MM.1S (cell line): ENCODE measurements around the gene ADAMTS9.

Experiments used
- DNase-seq: peaks from one replicate; pipeline ENCODE4 v3.0.0-alpha.2; 2015
- H2AFZ ChIP-seq: fragments of 300-600 bp; sonication (generic); 2 replicates; pipeline ENCODE4 v1.6.0; 2016; ENCODE audit warnings: antibody characterized with exemption, low read length
- H3F3A ChIP-seq: fragments of 300-600 bp; sonication (generic); 2 replicates; pipeline ENCODE4 v1.6.1; 2016; ENCODE audit warnings: mild to moderate bottlenecking, antibody characterized with exemption, low read length, moderate library complexity, mixed read lengths; ENCODE audit not compliant: insufficient read depth
- H3K27ac ChIP-seq: fragments of 300-600 bp; sonication (generic); 2 replicates; pipeline ENCODE4 v1.5.1; 2016; ENCODE audit warnings: mild to moderate bottlenecking, low read length
- H3K27me3 ChIP-seq: fragments of 300-600 bp; sonication (generic); replicated peaks from 2 replicates; pipeline ENCODE4 v1.6.0; 2016; ENCODE audit warnings: low read length; ENCODE audit not compliant: insufficient read depth
- H3K36me3 ChIP-seq: fragments of 300-600 bp; sonication (generic); replicated peaks from 2 replicates; pipeline ENCODE4 v1.6.1; 2016; ENCODE audit warnings: mild to moderate bottlenecking, low read length, mixed read lengths; ENCODE audit not compliant: insufficient read depth
- H3K4me1 ChIP-seq: fragments of 300-600 bp; sonication (generic); 2 replicates; pipeline ENCODE4 v1.6.1; 2016; ENCODE audit warnings: low read length, mixed read lengths
- H3K4me2 ChIP-seq: fragments of 300-600 bp; sonication (generic); 2 replicates; pipeline ENCODE4 v1.6.0; 2016; ENCODE audit warnings: low read depth, low read length
- H3K4me3 ChIP-seq: fragments of 300-600 bp; sonication (generic); 2 replicates; pipeline ENCODE4 v1.5.1; 2016; ENCODE audit warnings: low read length, mixed read lengths
- H3K79me2 ChIP-seq: fragments of 300-600 bp; sonication (generic); 2 replicates; pipeline ENCODE4 v1.6.1; 2016; ENCODE audit warnings: mixed run types, low read length, mixed read lengths
- H3K9ac ChIP-seq: fragments of 300-600 bp; sonication (generic); 2 replicates; pipeline ENCODE4 v1.6.1; 2016; ENCODE audit warnings: low read length, mixed read lengths
- H3K9me2 ChIP-seq: fragments of 300-600 bp; sonication (generic); replicated peaks from 2 replicates; pipeline ENCODE4 v1.6.1; 2016; ENCODE audit warnings: mild to moderate bottlenecking, low read length, mixed read lengths; ENCODE audit not compliant: insufficient read depth
- H3K9me3 ChIP-seq: fragments of 300-600 bp; sonication (generic); replicated peaks from 2 replicates; pipeline ENCODE4 v1.6.1; 2016; ENCODE audit warnings: mild to moderate bottlenecking, low read length, mixed read lengths; ENCODE audit not compliant: insufficient read depth
- H4K20me1 ChIP-seq: fragments of 300-600 bp; sonication (generic); 2 replicates; pipeline ENCODE4 v1.6.1; 2016; ENCODE audit warnings: mild to moderate bottlenecking, low read length, moderate library complexity, mixed read lengths; ENCODE audit not compliant: insufficient read depth
- EZH2 ChIP-seq: fragments of 300-600 bp; sonication (generic); optimal IDR thresholded peaks from 2 replicates; pipeline ENCODE3; 2017; ENCODE audit warnings: low read depth, mild to moderate bottlenecking, antibody characterized with exemption, low read length, mixed read lengths
- EZH2phosphoT487 ChIP-seq: fragments of 300-600 bp; sonication (generic); IDR thresholded peaks from 2 replicates; pipeline ENCODE4 v1.6.1; 2018; ENCODE audit warnings: antibody characterized with exemption, low read length
- TF ChIP-seq, protein P1 (sequence below): fragments of 300-600 bp; sonication (generic); IDR thresholded peaks from 2 replicates; pipeline ENCODE4 v1.5.1; 2016; ENCODE audit warnings: antibody characterized with exemption, low read length, mixed read lengths

ADAMTS9 gene

DNA sequence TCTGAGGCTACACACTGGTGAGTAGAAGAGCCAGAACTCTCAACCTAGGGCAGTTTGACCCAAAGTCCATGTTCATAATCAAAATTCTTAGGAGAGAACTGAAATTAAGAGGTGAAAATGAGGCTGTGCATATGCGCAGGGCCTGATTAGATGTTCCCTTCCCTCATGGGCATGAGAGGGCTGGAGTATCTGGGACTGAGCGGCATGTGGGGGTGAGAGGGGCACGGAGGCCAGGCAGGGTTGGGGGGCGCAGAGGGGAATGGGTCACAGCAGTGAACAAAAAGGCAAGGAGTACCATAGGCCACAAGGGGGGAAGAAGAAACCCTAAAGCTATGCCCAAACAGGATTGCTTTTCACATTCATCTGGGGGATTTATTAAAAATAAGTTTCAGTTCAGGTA, 31.3 kb downstream of the ADAMTS9 start:
- H3F3A ChIP-seq: no peaks in the 10 kb centered on the region
- no peaks in the 10 kb centered on the region for H3K79me2 ChIP-seq
- H3K4me3 ChIP-seq: no peak overlapping the region
- H3K4me1 ChIP-seq: no peaks in the 10 kb centered on the region
- H3K9me3 ChIP-seq: no peaks in the 10 kb centered on the region
- TF ChIP-seq, protein P1, sequence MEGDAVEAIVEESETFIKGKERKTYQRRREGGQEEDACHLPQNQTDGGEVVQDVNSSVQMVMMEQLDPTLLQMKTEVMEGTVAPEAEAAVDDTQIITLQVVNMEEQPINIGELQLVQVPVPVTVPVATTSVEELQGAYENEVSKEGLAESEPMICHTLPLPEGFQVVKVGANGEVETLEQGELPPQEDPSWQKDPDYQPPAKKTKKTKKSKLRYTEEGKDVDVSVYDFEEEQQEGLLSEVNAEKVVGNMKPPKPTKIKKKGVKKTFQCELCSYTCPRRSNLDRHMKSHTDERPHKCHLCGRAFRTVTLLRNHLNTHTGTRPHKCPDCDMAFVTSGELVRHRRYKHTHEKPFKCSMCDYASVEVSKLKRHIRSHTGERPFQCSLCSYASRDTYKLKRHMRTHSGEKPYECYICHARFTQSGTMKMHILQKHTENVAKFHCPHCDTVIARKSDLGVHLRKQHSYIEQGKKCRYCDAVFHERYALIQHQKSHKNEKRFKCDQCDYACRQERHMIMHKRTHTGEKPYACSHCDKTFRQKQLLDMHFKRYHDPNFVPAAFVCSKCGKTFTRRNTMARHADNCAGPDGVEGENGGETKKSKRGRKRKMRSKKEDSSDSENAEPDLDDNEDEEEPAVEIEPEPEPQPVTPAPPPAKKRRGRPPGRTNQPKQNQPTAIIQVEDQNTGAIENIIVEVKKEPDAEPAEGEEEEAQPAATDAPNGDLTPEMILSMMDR: no peak
- no peak for TF ChIP-seq EZH2phosphoT487
- no peak overlapping the region for H2AFZ ChIP-seq
- no peak overlapping the region for H3K9ac ChIP-seq
- H3K9me2 ChIP-seq: no peaks in the 10 kb centered on the region
- no peaks in the 10 kb centered on the region for H4K20me1 ChIP-seq
- H3K36me3 ChIP-seq: no peaks in the 10 kb centered on the region
- H3K27me3 ChIP-seq: no peaks in the 10 kb centered on the region
- no peak overlapping the region for H3K27ac ChIP-seq
- no peak for DNase-seq
- H3K4me2 ChIP-seq: no peak overlapping the region

DNA sequence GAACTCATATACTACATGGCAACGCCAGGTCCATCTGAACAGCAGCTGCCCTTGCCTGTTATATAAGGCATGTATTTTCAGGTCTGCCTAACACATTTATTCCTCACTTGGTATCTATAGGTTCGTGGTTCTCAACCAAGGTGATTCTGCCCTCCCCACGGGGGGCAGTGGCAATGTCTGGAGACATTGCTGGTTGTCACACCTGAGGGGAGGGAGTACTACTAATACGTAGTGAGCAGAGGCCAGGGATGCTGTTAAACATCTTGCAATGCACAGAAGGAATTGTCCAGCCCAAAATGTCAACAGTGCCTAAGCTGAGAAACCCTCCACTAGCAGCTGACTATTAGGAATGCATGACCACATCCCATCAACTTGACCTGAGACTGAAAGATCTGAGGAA, 32.6 kb downstream of the ADAMTS9 start:
- H3K9ac ChIP-seq: no peak overlapping the region
- no peaks in the 10 kb centered on the region for H4K20me1 ChIP-seq
- no peak overlapping the region for H3K27ac ChIP-seq
- no peaks in the 10 kb centered on the region for H3K9me3 ChIP-seq
- no peak overlapping the region for H3K4me2 ChIP-seq
- H3K36me3 ChIP-seq: no peaks in the 10 kb centered on the region
- no peak for DNase-seq
- no peak overlapping the region for H3K4me3 ChIP-seq
- no peak overlapping the region for H2AFZ ChIP-seq
- H3K27me3 ChIP-seq: no peaks in the 10 kb centered on the region
- H3K4me1 ChIP-seq: no peaks in the 10 kb centered on the region
- TF ChIP-seq EZH2phosphoT487 (no peak), EZH2 (no peak)
- TF ChIP-seq, protein P1: no peak
- H3K79me2 ChIP-seq: no peaks in the 10 kb centered on the region
- H3F3A ChIP-seq: no peaks in the 10 kb centered on the region
- H3K9me2 ChIP-seq: no peaks in the 10 kb centered on the region

DNA sequence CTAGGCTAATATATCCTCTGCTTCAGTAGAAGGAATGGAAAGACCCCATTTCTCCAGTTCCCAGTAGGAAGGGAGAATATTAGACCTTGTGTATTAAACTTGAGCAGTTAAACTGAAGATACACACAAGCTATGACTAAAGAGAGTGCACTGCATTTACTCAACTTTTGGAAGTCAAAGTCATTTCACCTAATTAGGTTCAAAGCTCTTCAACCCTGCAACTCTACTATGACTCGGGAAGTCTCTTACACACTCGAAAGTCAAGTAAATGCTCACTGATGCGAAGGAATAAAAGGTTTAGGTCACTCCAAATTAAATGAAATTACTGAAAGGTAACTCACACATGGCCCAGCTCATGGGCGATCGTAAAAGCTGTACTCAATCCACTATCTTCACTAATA, 33.8 kb downstream of the ADAMTS9 start:
- no peak overlapping the region for H3K27ac ChIP-seq
- no peak for DNase-seq
- no peaks in the 10 kb centered on the region for H3F3A ChIP-seq
- no peaks in the 10 kb centered on the region for H3K4me1 ChIP-seq
- no peaks in the 10 kb centered on the region for H3K79me2 ChIP-seq
- H3K9ac ChIP-seq: no peak overlapping the region
- H3K27me3 ChIP-seq: no peaks in the 10 kb centered on the region
- H2AFZ ChIP-seq: no peak overlapping the region
- H3K4me2 ChIP-seq: no peak overlapping the region
- no peaks in the 10 kb centered on the region for H3K9me2 ChIP-seq
- TF ChIP-seq EZH2phosphoT487: no peak
- TF ChIP-seq, protein P1: no peak
- TF ChIP-seq EZH2: no peak
- no peaks in the 10 kb centered on the region for H4K20me1 ChIP-seq
- no peak overlapping the region for H3K4me3 ChIP-seq
- H3K36me3 ChIP-seq: no peaks in the 10 kb centered on the region
- no peaks in the 10 kb centered on the region for H3K9me3 ChIP-seq

DNA sequence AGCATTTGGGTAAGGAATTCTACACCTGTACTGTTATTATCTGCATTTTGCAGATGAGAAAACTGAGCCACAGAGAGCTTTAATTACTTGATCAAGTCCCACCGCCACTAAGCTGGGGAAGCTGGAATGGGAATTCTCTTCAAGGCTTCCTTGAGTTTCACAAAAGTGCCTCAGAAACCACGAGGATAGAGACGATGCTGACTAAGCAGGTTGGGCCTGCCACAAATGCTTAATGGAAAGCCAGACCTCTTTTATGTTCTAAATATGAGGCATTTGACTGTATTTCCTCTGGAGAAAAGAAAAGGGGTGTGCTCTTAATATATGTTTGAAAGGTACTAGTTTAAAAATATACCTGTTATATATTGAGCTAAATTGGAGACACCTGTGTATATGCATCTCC, 34.7 kb downstream of the ADAMTS9 start:
- TF ChIP-seq EZH2 (no peak), EZH2phosphoT487 (no peak)
- TF ChIP-seq, protein P1: no peak

More for the DNA sequence above, 34.7 kb downstream of the ADAMTS9 start:
- Histone ChIP-seq H3K9ac (no peak overlapping the region), H3F3A (no peaks in the 10 kb centered on the region), H3K36me3 (no peaks in the 10 kb centered on the region), H3K4me2 (no peak overlapping the region), H3K9me3 (no peaks in the 10 kb centered on the region), H3K9me2 (no peaks in the 10 kb centered on the region), H2AFZ (no peak overlapping the region), H3K27ac (no peak overlapping the region), H3K79me2 (no peaks in the 10 kb centered on the region), H4K20me1 (no peaks in the 10 kb centered on the region), H3K27me3 (no peaks in the 10 kb centered on the region), H3K4me3 (no peak overlapping the region), H3K4me1 (no peaks in the 10 kb centered on the region)
- DNase-seq: no peak
